H1 (cell line): ENCODE results near the gene R3HDM2.

Experiments
- ATF3 ChIP-seq: IDR thresholded peaks from 2 replicates; pipeline ENCODE4 v1.6.1; 2011; ENCODE audit warnings: low read depth, mild to moderate bottlenecking, low read length; ENCODE audit not compliant: insufficient read depth
- BRCA1 ChIP-seq: IDR thresholded peaks from 2 replicates; pipeline ENCODE4 v1.6.1; 2012; ENCODE audit warnings: low read depth, low read length, improper control_type of control experiment
- CBX5 ChIP-seq: fragments of 300-800, 300-1000 bp; sonication (generic); IDR thresholded peaks from 2 replicates; pipeline ENCODE4 v1.7.1; 2016; ENCODE audit warnings: antibody characterized with exemption, low read length, low read depth
- CHD1 ChIP-seq: IDR thresholded peaks from 2 replicates; pipeline ENCODE4 v1.6.1; 2012; ENCODE audit warnings: low read depth, low read length, improper control_type of control experiment
- CTCF ChIP-seq, 3 experiments: IDR thresholded peaks; 1 replicate in 2 of 3; 2 replicates in 1 of 3; pipeline versions ENCODE4 v1.5.1 to v1.6.1; 2011; ENCODE audit warnings: low read length in 3 of 3, mild to moderate bottlenecking in 3 of 3, inconsistent platforms in 2 of 3, low read depth in 1 of 3, moderate library complexity in 1 of 3; ENCODE audit not compliant: insufficient read depth in 1 of 3; ENCODE audit errors: control extremely low read depth in 1 of 3
- EP300 ChIP-seq, 2 experiments: IDR thresholded peaks; 1 replicate in 1 of 2; 2 replicates in 1 of 2; pipeline ENCODE4 v1.6.1; 2011 to 2012; ENCODE audit warnings: low read depth in 2 of 2, low read length in 2 of 2, mild to moderate bottlenecking in 2 of 2, borderline replicate concordance in 1 of 2, inconsistent platforms in 1 of 2, moderate library complexity in 1 of 2
- EZH2 ChIP-seq: fragments of 200-600 bp; sonication (generic); IDR thresholded peaks from 2 replicates; pipeline ENCODE4 v1.7.1; 2012; ENCODE audit warnings: low read depth, mild to moderate bottlenecking, moderate library complexity, low read length, inconsistent platforms; ENCODE audit not compliant: severe bottlenecking
- GABPA ChIP-seq: IDR thresholded peaks from 2 replicates; pipeline ENCODE4 v1.6.1; 2011; ENCODE audit warnings: mild to moderate bottlenecking, low read length, moderate library complexity, borderline replicate concordance; ENCODE audit not compliant: insufficient read depth
- JUN ChIP-seq: IDR thresholded peaks from 2 replicates; pipeline ENCODE4 v1.6.1; 2011; ENCODE audit warnings: low read depth, mild to moderate bottlenecking, improper control_type of control experiment, low read length
- POLR2A ChIP-seq, 2 experiments: IDR thresholded peaks; 1 replicate in 1 of 2; 2 replicates in 1 of 2; pipeline ENCODE4 v1.6.1; 2011; ENCODE audit warnings: low read depth in 2 of 2, low read length in 2 of 2, mild to moderate bottlenecking in 2 of 2; ENCODE audit errors: control extremely low read depth in 1 of 2
- RFX5 ChIP-seq: IDR thresholded peaks from 2 replicates; pipeline ENCODE4 v1.6.1; 2011; ENCODE audit warnings: low read depth, low read length, improper control_type of control experiment, borderline replicate concordance
- TF ChIP-seq, protein P1 (sequence below): IDR thresholded peaks from 2 replicates; pipeline ENCODE4 v1.6.1; 2012; ENCODE audit warnings: inconsistent platforms

GRCh38 chr12:57477710-57478681, 47.2 kb upstream of the R3HDM2 start:
- TF ChIP-seq ATF3 (no peak), BRCA1 (no peak), EP300 (IDR thresholded peaks at IDR 0.05; ENCODE audit: borderline replicate concordance in 1 of 2, low read depth in 2 of 2, low read length in 2 of 2) (no peak), CTCF (IDR thresholded peaks at IDR 0.05; ENCODE audit: control extremely low read depth in 1 of 3, insufficient read depth in 1 of 3, low read depth in 1 of 3, low read length in 3 of 3) (no peak), JUN (no peak), CBX5 (no peak), CHD1 (no peak), GABPA (no peak), POLR2A (IDR thresholded peaks at IDR 0.05; ENCODE audit: control extremely low read depth in 1 of 2, low read depth in 2 of 2, low read length in 2 of 2) (no peak), EZH2 (no peak), RFX5 (no peak)
- TF ChIP-seq, protein P1, sequence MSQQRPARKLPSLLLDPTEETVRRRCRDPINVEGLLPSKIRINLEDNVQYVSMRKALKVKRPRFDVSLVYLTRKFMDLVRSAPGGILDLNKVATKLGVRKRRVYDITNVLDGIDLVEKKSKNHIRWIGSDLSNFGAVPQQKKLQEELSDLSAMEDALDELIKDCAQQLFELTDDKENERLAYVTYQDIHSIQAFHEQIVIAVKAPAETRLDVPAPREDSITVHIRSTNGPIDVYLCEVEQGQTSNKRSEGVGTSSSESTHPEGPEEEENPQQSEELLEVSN: no peak
